Psoas muscle (tissue), 8 donors: Measurements from ENCODE around the gene TNFAIP1. TPM values are rescaled to one million over a fixed set of nuclear protein-coding genes. Genes with fewer than 3 reads are reported as not detected.
"Not testable (repeated sequence)": the region's sequence is repeated elsewhere in the genome, so short reads cannot be mapped to it uniquely, and the experiment has no call there.

Experiments used
- ATAC-seq, 4 donors: fragments of 200-7000 bp; cut with Tn5 transposase; one replicate each; pipeline ENCODE4 v1.9.1; 2020; ENCODE audit warnings: moderate library complexity in 3 of 4, mild to moderate bottlenecking in 2 of 4
- DNase-seq, 2 donors: peaks; one replicate each; pipeline ENCODE4 v3.0.0-alpha.2; 2020
- H3K27ac ChIP-seq: fragments of 200-600 bp; one replicate; pipeline ENCODE4 v1.8.0; 2022
- H3K27me3 ChIP-seq, 3 donors: fragments of 200-600 bp in 1 of 3; one replicate each; pipeline versions ENCODE4 v1.6.1 to v1.8.0; 2013 to 2022; ENCODE audit warnings: low read length in 2 of 3, mild to moderate bottlenecking in 2 of 3, moderate library complexity in 1 of 3; ENCODE audit not compliant: insufficient read depth in 3 of 3
- H3K36me3 ChIP-seq, 2 donors: fragments of 200-600 bp in 1 of 2; one replicate each; pipeline versions ENCODE4 v1.6.1 to v1.8.0; 2013 to 2022; ENCODE audit warnings: low read depth in 1 of 2, mild to moderate bottlenecking in 1 of 2, moderate library complexity in 1 of 2; ENCODE audit not compliant: insufficient read depth in 1 of 2
- H3K4me1 ChIP-seq: fragments of 200-600 bp; one replicate; pipeline ENCODE4 v1.8.0; 2022
- H3K4me3 ChIP-seq: fragments of 200-600 bp; one replicate; pipeline ENCODE4 v1.8.0; 2022; ENCODE audit warnings: mild to moderate bottlenecking
- H3K9me3 ChIP-seq: fragments of 200-600 bp; one replicate; pipeline ENCODE4 v1.8.0; 2022
- WGBS, 3 donors: extraction: QIAGEN DNeasy Blood & Tissue Kit; methylation state at CpG; one replicate each; pipeline versions ENCODE4 v1.1.6 to v1.1.7; 2013; 5-methylcytosine and 5-hydroxymethylcytosine counted together
- intact Hi-C, 2 donors: fragments of 100-400 bp; cut with DNase I; formaldehyde crosslinking; loops; one replicate each; pipeline versions ENCODE4 v1.11.0 to v1.14.2; 2022
- long read RNA-seq, 2 donors: library from polyadenylated mRNA; unstranded; transcript quantifications; one replicate each; pipeline ENCODE4 v2.0.0, GENCODE V29; 2021
- polyA plus RNA-seq, 3 donors: library from polyadenylated mRNA; stranded (reverse); fragments of 200-250 nt; gene quantifications; one replicate each; pipeline ENCODE4 v1.2.3, GENCODE V29; 2013
- total RNA-seq, 4 donors: library from RNA; stranded (reverse); fragmentation: NEBNext Ultra II Directional in 2 of 4; extraction: Animal tissue kit (Norgen Biotek cat#: 25700) in 2 of 4; gene quantifications; one replicate each; pipeline versions ENCODE4 v1.2.1 to v1.2.4, GENCODE V29; 2021 to 2023
- TF ChIP-seq, protein P1 (sequence below): fragments of 200-600 bp; IDR thresholded peaks from one replicate; pipeline ENCODE4 v1.8.0; 2022; ENCODE audit warnings: antibody characterized with exemption
- donor health status: healthy with polysubstance abuse.
- donor health status: DM: no; HTN: no; CAD: no; lungs with moderate emphysema.
- donor health status: Bipolar disorder and iron deficiency.
- donor health status: healthy.
- donor health status: DM: yes; HTN: yes; CAD: no.
- donor health status: DM: no; HTN: no; CAD: no.
- donor health status: DM: no; HTN: no; CAD: no.
- donor health status: DM: yes; HTN: yes; CAD: no.

TNFAIP1 gene, protein sequence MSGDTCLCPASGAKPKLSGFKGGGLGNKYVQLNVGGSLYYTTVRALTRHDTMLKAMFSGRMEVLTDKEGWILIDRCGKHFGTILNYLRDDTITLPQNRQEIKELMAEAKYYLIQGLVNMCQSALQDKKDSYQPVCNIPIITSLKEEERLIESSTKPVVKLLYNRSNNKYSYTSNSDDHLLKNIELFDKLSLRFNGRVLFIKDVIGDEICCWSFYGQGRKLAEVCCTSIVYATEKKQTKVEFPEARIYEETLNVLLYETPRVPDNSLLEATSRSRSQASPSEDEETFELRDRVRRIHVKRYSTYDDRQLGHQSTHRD
- total RNA-seq (10 to 100 TPM; 23.3 to 32.6 (median 30.2) TPM), polyA plus RNA-seq (10 to 100 TPM; 13.0 to 21.3 (median 14.7) TPM)
- long read RNA-seq, donor 1, partial matches to known transcripts = 26 of 28 reads
- long read RNA-seq, donor 1, other reads (novel, unspliced or antisense) = 0 of 28 reads
- long read RNA-seq, donor 2, transcript TNFAIP1-201 (7 exons, 3,627 nt) = major isoform, 27 of 61 reads
- long read RNA-seq, donor 2, partial matches to known transcripts = 19 of 61 reads
- long read RNA-seq, donor 2, other reads (novel, unspliced or antisense) = 15 of 61 reads

DNA sequence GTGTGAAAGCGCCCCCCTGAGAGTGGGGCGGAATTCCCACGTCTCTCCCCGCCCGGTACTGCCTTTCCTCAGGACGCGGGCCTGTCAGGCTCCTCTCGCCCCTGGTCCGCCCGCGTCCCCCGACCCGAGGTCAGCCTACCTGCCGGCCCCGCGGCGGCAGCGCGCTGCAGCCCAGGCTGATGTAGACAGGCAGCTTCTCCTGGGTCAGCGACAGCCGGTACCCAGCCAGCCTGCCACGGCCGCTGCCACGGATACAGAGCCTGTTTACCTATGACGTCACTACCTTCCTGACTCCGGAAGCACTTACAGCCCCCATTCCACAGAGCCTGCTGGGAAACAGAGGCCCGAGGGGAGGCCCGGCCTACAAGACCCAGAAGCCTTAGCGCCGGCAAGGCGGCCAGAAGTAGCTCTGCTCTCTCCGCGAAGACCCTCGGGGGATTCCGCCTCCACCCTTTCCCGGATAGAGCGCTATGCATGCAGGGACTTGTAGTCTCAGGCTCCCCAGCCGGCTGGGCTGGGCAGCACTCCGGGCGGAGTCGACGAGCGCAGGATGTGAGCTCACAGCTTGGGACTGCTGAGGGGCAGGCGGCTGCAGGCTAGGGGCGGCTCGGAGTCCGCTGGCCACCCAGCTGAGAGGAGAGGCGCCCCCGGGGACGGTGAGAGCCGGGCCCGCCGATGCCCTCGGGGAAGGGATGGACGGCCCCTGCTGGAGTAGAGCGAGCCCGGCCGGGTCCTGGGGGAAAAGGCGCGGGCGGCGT is at the start of gene TNFAIP1, which contains the start of gene IFT20:
TSS of gene TNFAIP1 (plus strand) at position 561 of the 758 bp plus-strand sequence. CDS start 3,761 bp downstream, outside the sequence.
TSS of gene IFT20 (minus strand) at position 272 of the 758 bp plus-strand sequence. CDS start 3,487 bp downstream, outside the sequence.
- Histone ChIP-seq H3K4me3 (peak within 1 kb of the TSS; percentile 86), H3K27me3 (no peaks in the 10 kb centered on the region), H3K36me3 (peaks cover 0 to 35% of the 10 kb centered on the region in 2 donors), H3K4me1 (peaks cover 29% of the 10 kb centered on the region), H3K27ac (peak within 1 kb of the TSS; percentile 94), H3K9me3 (no peaks in the 10 kb centered on the region)
- TF ChIP-seq, protein P1, sequence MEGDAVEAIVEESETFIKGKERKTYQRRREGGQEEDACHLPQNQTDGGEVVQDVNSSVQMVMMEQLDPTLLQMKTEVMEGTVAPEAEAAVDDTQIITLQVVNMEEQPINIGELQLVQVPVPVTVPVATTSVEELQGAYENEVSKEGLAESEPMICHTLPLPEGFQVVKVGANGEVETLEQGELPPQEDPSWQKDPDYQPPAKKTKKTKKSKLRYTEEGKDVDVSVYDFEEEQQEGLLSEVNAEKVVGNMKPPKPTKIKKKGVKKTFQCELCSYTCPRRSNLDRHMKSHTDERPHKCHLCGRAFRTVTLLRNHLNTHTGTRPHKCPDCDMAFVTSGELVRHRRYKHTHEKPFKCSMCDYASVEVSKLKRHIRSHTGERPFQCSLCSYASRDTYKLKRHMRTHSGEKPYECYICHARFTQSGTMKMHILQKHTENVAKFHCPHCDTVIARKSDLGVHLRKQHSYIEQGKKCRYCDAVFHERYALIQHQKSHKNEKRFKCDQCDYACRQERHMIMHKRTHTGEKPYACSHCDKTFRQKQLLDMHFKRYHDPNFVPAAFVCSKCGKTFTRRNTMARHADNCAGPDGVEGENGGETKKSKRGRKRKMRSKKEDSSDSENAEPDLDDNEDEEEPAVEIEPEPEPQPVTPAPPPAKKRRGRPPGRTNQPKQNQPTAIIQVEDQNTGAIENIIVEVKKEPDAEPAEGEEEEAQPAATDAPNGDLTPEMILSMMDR = no peak
- ATAC-seq (peak; percentile 97 to 98 (median 98)), DNase-seq (peak; percentile 99 to 100)
- intact Hi-C loops = loop anchor here (2.0 to 5.0 kb wide), 2 partner anchors 17 to 617 kb away; partner anchors contain the start of genes PHF12 (in 1 of the 2) and TMEM97 (in 1 of the 2)
- WGBS, 3 donors = 0 to 1% (median 1%) methylated on average over 61 to 62 of the region's 62 CpGs

DNA sequence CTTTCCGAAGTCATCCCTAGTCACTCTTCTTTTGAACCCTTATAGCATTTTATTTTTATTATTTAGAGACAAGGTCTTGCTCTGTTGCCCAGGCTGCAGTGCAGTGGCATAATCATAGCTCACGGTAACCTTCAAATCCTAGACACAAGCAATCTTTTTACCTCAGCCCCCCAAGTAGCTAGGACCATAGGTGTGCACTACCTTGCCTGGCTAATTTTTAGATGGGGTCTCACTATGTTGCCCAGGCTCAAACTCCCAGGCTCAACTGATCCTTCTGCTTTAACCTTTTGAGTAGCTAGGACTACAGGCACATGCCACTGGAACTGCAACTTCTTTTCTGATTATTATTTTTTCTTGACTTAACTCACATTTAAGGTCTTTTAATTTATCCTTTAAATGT is 49.6 kb upstream of the TNFAIP1 start:
- no peaks in the 10 kb centered on the region for H3K4me1 ChIP-seq
- no peak overlapping the region for H3K4me3 ChIP-seq
- H3K36me3 ChIP-seq = no peaks in the 10 kb centered on the region
- no peaks in the 10 kb centered on the region for H3K27me3 ChIP-seq
- TF ChIP-seq, protein P1 = no peak
- H3K9me3 ChIP-seq = no peaks in the 10 kb centered on the region
- intact Hi-C loops = no loop called here
- ATAC-seq (no peak), DNase-seq (no peak)
- H3K27ac ChIP-seq = no peak overlapping the region
- 48 to 68% (median 57%) methylated on average over 2 of the region's 2 CpGs for WGBS, 3 donors

DNA sequence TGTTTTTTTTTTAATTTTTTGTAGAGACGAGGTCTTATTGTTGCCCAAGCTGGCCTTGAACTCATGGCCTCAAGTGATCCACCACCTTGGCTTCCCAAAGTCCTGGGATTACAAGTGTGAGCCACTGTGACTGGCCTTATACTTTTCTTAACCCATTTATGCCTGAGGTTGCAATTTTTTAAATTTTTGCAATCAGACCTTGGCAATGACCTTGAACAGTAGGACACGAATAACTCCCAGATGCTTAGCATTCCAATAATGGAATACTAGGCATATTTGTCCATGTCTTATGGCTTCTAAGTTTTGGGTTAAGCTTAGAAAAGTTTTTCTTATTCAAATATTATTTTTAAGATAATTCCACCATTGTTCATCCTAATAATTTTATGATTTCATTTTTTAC is 44.9 kb upstream of the TNFAIP1 start:
- Histone ChIP-seq H3K27ac (no peak overlapping the region), H3K27me3 (no peaks in the 10 kb centered on the region), H3K36me3 (no peaks in the 10 kb centered on the region), H3K4me3 (no peak overlapping the region), H3K9me3 (no peaks in the 10 kb centered on the region), H3K4me1 (no peaks in the 10 kb centered on the region)
- TF ChIP-seq, protein P1 = no peak
- no peak for ATAC-seq
- WGBS, 3 donors = 50 to 60% (median 51%) methylated on average over 2 of the region's 2 CpGs
- DNase-seq = no peak
- intact Hi-C loops = no loop called here

DNA sequence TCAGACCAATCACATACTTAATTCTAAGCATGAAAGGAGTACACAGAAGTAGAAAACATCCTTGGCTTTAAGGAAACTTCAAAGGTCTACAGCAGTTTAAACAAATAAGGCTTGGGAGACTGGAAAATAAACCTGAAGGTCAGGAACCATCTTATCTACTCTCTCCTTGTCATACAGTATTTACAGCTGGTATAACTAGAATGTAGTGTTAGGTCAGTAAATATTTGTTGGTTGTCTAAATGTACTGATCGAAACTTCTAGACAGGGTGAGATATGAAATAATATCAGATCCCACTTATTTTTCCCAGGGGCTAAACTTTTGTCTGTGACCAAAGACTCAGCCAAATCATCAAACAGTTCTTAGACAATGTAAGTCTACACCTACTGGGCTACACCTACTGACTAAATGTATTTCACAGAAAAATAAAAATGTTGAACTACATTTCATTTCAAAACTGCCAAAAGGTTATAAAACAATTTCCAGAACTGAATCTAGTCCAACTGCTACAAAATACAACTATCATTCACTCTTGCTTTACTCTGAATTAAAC is 43.7 kb upstream of the TNFAIP1 start:
- Histone ChIP-seq H3K27me3 (no peaks in the 10 kb centered on the region), H3K27ac (no peak overlapping the region), H3K4me3 (no peak overlapping the region), H3K9me3 (no peaks in the 10 kb centered on the region), H3K36me3 (no peaks in the 10 kb centered on the region), H3K4me1 (no peaks in the 10 kb centered on the region)
- intact Hi-C loops = no loop called here
- no peak for DNase-seq
- no peak for ATAC-seq
- TF ChIP-seq, protein P1 = no peak
- WGBS, 3 donors = 74 to 97% (median 82%) methylated on average over 1 of the region's 1 CpG

DNA sequence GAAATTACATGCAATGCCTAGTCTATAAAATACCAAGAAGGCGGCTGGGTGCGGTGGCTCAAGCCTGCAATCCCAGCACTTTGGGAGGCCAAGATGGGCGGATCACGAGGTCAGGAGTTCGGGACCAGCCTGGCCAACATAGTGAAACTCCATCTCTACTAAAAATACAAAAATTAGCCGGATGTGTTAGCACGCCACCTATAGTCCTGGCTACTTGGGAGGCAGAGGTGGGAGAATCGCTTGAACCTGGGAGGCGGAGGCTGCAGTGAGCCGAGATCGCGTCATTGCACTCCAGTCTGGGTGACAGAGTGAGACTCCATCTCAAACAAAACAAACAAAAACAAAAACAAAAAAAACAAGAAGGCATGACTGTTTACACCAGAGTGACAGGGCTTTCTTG is 42.7 kb upstream of the TNFAIP1 start:
- H3K4me1 ChIP-seq, H3K27me3 ChIP-seq, H3K4me3 ChIP-seq, H3K9me3 ChIP-seq, H3K27ac ChIP-seq, DNase-seq, H3K36me3 ChIP-seq, intact Hi-C loops, ATAC-seq: not testable (repeated sequence)
- 73 to 76% (median 73%) methylated on average over 12 of the region's 12 CpGs for WGBS, 3 donors
